GM18873 (cell line): Measurements from ENCODE around the gene MARCHF9.
"Not testable (repeated sequence)": the region's sequence is repeated elsewhere in the genome, so short reads cannot be mapped to it uniquely, and the experiment has no call there.

Experiments
- ATAC-seq: cut with Tn5 transposase; IDR thresholded peaks from one replicate; pipeline ENCODE4 v1.9.1; 2021; ENCODE audit warnings: mild to moderate bottlenecking, moderate library complexity, moderate number of reproducible peaks; ENCODE audit not compliant: unreplicated experiment, low FRiP score

The MARCHF9 gene

GRCh38 chr12:57766464-57767304, 11.8 kb downstream of the MARCHF9 start, which contains the start of gene CYP27B1:
TSS of gene CYP27B1 (minus strand) at chr12:57767078. CDS start at chr12:57767041, 37 bp downstream.
- no peak for ATAC-seq

- ATAC-seq = no peak
Measured at GRCh38 chr12:57767305-57767698, 12.4 kb downstream of the MARCHF9 start.

GRCh38 chr12:57767876-57768275, 13.0 kb downstream of the MARCHF9 start:
- no peak for ATAC-seq

- ATAC-seq = no peak
Measured at GRCh38 chr12:57769594-57769993, 14.7 kb downstream of the MARCHF9 start.

- no peak for ATAC-seq
Measured at GRCh38 chr12:57770734-57771133, 15.8 kb downstream of the MARCHF9 start.

- ATAC-seq = peak; percentile 74
Measured at GRCh38 chr12:57771236-57771872, 16.5 kb downstream of the MARCHF9 start.

GRCh38 chr12:57771873-57772428, 17.0 kb downstream of the MARCHF9 start, which contains the start of gene METTL1:
TSS of gene METTL1 (minus strand) at chr12:57772105. CDS start at chr12:57772083, 22 bp downstream.
- peak; percentile 82 for ATAC-seq

- no peak for ATAC-seq
Measured at GRCh38 chr12:57772429-57773322, 17.8 kb downstream of the MARCHF9 start, which contains the start of gene EEF1AKMT3. TSS of gene EEF1AKMT3 (plus strand) at chr12:57772614. CDS start at chr12:57772725, 111 bp downstream.

GRCh38 chr12:57774634-57775033, 19.7 kb downstream of the MARCHF9 start:
- not testable (repeated sequence) for ATAC-seq

GRCh38 chr12:57775044-57775443, 20.1 kb downstream of the MARCHF9 start:
- ATAC-seq = no peak

- no peak for ATAC-seq
Measured at GRCh38 chr12:57775563-57776246, 20.8 kb downstream of the MARCHF9 start.

- no peak for ATAC-seq
Measured at GRCh38 chr12:57776247-57776587, 21.3 kb downstream of the MARCHF9 start.

GRCh38 chr12:57777367-57777766, 22.5 kb downstream of the MARCHF9 start:
- ATAC-seq = no peak

GRCh38 chr12:57777911-57778310, 23.0 kb downstream of the MARCHF9 start:
- no peak for ATAC-seq

GRCh38 chr12:57779736-57780135, 24.8 kb downstream of the MARCHF9 start:
- no peak for ATAC-seq

- ATAC-seq = no peak
Measured at GRCh38 chr12:57780284-57780897, 25.5 kb downstream of the MARCHF9 start.

- ATAC-seq = no peak
Measured at GRCh38 chr12:57781244-57781643, 26.3 kb downstream of the MARCHF9 start.

GRCh38 chr12:57781801-57782200, 26.9 kb downstream of the MARCHF9 start:
- no peak for ATAC-seq

- no peak for ATAC-seq
Measured at GRCh38 chr12:57782243-57782607, 27.3 kb downstream of the MARCHF9 start.
